Psoas muscle (tissue), 8 donors: Measurements from ENCODE around the gene C1QL4. TPM values are rescaled to one million over a fixed set of nuclear protein-coding genes. Genes with fewer than 3 reads are reported as not detected.

Experiments used
- ATAC-seq, 4 donors: fragments of 200-7000 bp; cut with Tn5 transposase; one replicate each; pipeline ENCODE4 v1.9.1; 2020; ENCODE audit warnings: moderate library complexity in 3 of 4, mild to moderate bottlenecking in 2 of 4
- DNase-seq, 2 donors: peaks; one replicate each; pipeline ENCODE4 v3.0.0-alpha.2; 2020
- H3K27ac ChIP-seq: fragments of 200-600 bp; one replicate; pipeline ENCODE4 v1.8.0; 2022
- H3K27me3 ChIP-seq, 3 donors: fragments of 200-600 bp in 1 of 3; one replicate each; pipeline versions ENCODE4 v1.6.1 to v1.8.0; 2013 to 2022; ENCODE audit warnings: low read length in 2 of 3, mild to moderate bottlenecking in 2 of 3, moderate library complexity in 1 of 3; ENCODE audit not compliant: insufficient read depth in 3 of 3
- H3K36me3 ChIP-seq, 2 donors: fragments of 200-600 bp in 1 of 2; one replicate each; pipeline versions ENCODE4 v1.6.1 to v1.8.0; 2013 to 2022; ENCODE audit warnings: low read depth in 1 of 2, mild to moderate bottlenecking in 1 of 2, moderate library complexity in 1 of 2; ENCODE audit not compliant: insufficient read depth in 1 of 2
- H3K4me1 ChIP-seq: fragments of 200-600 bp; one replicate; pipeline ENCODE4 v1.8.0; 2022
- H3K4me3 ChIP-seq: fragments of 200-600 bp; one replicate; pipeline ENCODE4 v1.8.0; 2022; ENCODE audit warnings: mild to moderate bottlenecking
- H3K9me3 ChIP-seq: fragments of 200-600 bp; one replicate; pipeline ENCODE4 v1.8.0; 2022
- WGBS, 3 donors: extraction: QIAGEN DNeasy Blood & Tissue Kit; methylation state at CpG; one replicate each; pipeline versions ENCODE4 v1.1.6 to v1.1.7; 2013; 5-methylcytosine and 5-hydroxymethylcytosine counted together
- intact Hi-C, 2 donors: fragments of 100-400 bp; cut with DNase I; formaldehyde crosslinking; loops; one replicate each; pipeline versions ENCODE4 v1.11.0 to v1.14.2; 2022
- polyA plus RNA-seq, 3 donors: library from polyadenylated mRNA; stranded (reverse); fragments of 200-250 nt; gene quantifications; one replicate each; pipeline ENCODE4 v1.2.3, GENCODE V29; 2013
- total RNA-seq, 4 donors: library from RNA; stranded (reverse); fragmentation: NEBNext Ultra II Directional in 2 of 4; extraction: Animal tissue kit (Norgen Biotek cat#: 25700) in 2 of 4; gene quantifications; one replicate each; pipeline versions ENCODE4 v1.2.1 to v1.2.4, GENCODE V29; 2021 to 2023
- TF ChIP-seq, protein P1 (sequence below): fragments of 200-600 bp; IDR thresholded peaks from one replicate; pipeline ENCODE4 v1.8.0; 2022; ENCODE audit warnings: antibody characterized with exemption
- donor health status: healthy with polysubstance abuse.
- donor health status: DM: no; HTN: no; CAD: no; lungs with moderate emphysema.
- donor health status: Bipolar disorder and iron deficiency.
- donor health status: healthy.
- donor health status: DM: yes; HTN: yes; CAD: no.
- donor health status: DM: no; HTN: no; CAD: no.
- donor health status: DM: no; HTN: no; CAD: no.
- donor health status: DM: yes; HTN: yes; CAD: no.

C1QL4 gene
- total and polyA plus RNA-seq, 7 donors: not detected

GRCh38 chr12:49349266-49349665 is 12.3 kb upstream of the C1QL4 start:
- ATAC-seq (no peak), DNase-seq (no peak)
- Histone ChIP-seq H3K9me3 (no peaks in the 10 kb centered on the region), H3K36me3 (no peaks in the 10 kb centered on the region), H3K27me3 (peaks cover 0 to 82% (median 20%) of the 10 kb centered on the region in 3 donors), H3K27ac (no peak overlapping the region), H3K4me3 (no peak overlapping the region), H3K4me1 (peaks cover 27% of the 10 kb centered on the region)
- intact Hi-C loops: no loop called here
- 93 to 98% (median 94%) methylated on average over 11 of the region's 11 CpGs for WGBS, 3 donors
- TF ChIP-seq, protein P1, sequence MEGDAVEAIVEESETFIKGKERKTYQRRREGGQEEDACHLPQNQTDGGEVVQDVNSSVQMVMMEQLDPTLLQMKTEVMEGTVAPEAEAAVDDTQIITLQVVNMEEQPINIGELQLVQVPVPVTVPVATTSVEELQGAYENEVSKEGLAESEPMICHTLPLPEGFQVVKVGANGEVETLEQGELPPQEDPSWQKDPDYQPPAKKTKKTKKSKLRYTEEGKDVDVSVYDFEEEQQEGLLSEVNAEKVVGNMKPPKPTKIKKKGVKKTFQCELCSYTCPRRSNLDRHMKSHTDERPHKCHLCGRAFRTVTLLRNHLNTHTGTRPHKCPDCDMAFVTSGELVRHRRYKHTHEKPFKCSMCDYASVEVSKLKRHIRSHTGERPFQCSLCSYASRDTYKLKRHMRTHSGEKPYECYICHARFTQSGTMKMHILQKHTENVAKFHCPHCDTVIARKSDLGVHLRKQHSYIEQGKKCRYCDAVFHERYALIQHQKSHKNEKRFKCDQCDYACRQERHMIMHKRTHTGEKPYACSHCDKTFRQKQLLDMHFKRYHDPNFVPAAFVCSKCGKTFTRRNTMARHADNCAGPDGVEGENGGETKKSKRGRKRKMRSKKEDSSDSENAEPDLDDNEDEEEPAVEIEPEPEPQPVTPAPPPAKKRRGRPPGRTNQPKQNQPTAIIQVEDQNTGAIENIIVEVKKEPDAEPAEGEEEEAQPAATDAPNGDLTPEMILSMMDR: no peak

- DNase-seq (no peak), ATAC-seq (no peak)
- Histone ChIP-seq H3K27ac (no peak overlapping the region), H3K4me1 (peaks cover 27% of the 10 kb centered on the region), H3K36me3 (no peaks in the 10 kb centered on the region), H3K27me3 (peaks cover 0 to 84% (median 20%) of the 10 kb centered on the region in 3 donors), H3K4me3 (no peak overlapping the region), H3K9me3 (no peaks in the 10 kb centered on the region)
- 93 to 96% (median 93%) methylated on average over 5 of the region's 5 CpGs for WGBS, 3 donors
- intact Hi-C loops: no loop called here
- TF ChIP-seq, protein P1: no peak
These were observed 11.8 kb upstream of the C1QL4 start for GRCh38 chr12:49348781-49349180.

- intact Hi-C loops: no loop called here
- TF ChIP-seq, protein P1: peak; percentile 94
- no peaks in the 10 kb centered on the region for H3K9me3 ChIP-seq
- peaks cover 35% of the 10 kb centered on the region for H3K4me1 ChIP-seq
- peaks cover 0 to 94% (median 27%) of the 10 kb centered on the region in 3 donors for H3K27me3 ChIP-seq
- no peaks in the 10 kb centered on the region for H3K36me3 ChIP-seq
- 5 to 9% (median 5%) methylated on average over 37 of the region's 37 CpGs for WGBS, 3 donors
- H3K4me3 ChIP-seq: peak overlapping the region; percentile 63
- H3K27ac ChIP-seq: no peak overlapping the region
- DNase-seq: peak; percentile 73 to 89
- peak; percentile 88 to 93 (median 88) for ATAC-seq
These were observed 10.6 kb upstream of the C1QL4 start for GRCh38 chr12:49347311-49348193.

DNA sequence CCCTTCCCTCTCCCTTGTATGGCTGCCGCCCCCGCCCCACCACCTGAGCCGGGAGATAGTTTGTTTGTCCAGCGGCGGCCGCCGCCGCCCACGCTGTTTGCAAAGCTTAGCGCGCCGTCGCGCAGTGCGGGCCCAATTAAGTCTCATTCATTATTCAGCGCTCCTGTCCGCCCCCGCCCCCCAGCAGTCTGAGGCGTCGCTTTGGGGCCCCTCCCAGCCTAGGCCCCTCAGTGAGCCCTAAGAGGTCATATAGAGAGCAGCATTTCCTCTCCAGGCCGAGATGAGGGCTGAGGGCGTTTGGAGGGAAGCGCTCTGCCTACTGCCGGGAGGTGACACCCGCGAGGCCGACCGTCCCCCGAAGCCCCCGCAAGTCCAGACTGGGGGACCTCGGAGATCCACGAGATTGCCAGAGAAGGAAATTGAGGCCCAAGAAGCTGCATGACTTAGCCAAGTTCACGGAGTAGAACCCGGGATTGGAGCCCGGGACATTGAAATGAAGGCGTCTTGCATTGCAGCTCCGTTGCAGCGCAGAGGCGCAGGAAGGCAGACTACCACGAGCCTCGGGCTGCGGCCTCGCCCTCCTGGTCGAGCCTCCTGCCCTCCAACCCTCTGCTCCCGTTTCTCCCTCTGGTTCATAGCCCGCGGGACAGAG is 9.8 kb upstream of the C1QL4 start, which contains the start of gene DNAJC22:
TSS of gene DNAJC22 (plus strand) at position 230 of the 652 bp plus-strand sequence. CDS start 1,985 bp downstream, outside the sequence.
- Histone ChIP-seq H3K4me3 (peak within 1 kb of the TSS; percentile 63), H3K36me3 (no peaks in the 10 kb centered on the region), H3K27ac (no peak within 1 kb of the TSS), H3K4me1 (peaks cover 40% of the 10 kb centered on the region), H3K9me3 (no peaks in the 10 kb centered on the region), H3K27me3 (peaks cover 0 to 96% (median 31%) of the 10 kb centered on the region in 3 donors)
- intact Hi-C loops: no loop called here
- DNase-seq (no peak), ATAC-seq (peak in 2 of 4 donors; percentile 14 to 33)
- WGBS, 3 donors: 2 to 3% (median 2%) methylated on average over 38 to 47 of the region's 47 CpGs
- TF ChIP-seq, protein P1: no peak
